GM18502 (cell line): ENCODE data around the gene TNFSF8.
A peak's percentile ranks its signal among the peaks of the same experiment; 100 is the strongest.

Source experiments
- ATAC-seq: cut with Tn5 transposase; IDR thresholded peaks from one replicate; pipeline ENCODE4 v1.9.1; 2021; ENCODE audit warnings: mild to moderate bottlenecking; ENCODE audit not compliant: unreplicated experiment, poor library complexity

The TNFSF8 gene

DNA sequence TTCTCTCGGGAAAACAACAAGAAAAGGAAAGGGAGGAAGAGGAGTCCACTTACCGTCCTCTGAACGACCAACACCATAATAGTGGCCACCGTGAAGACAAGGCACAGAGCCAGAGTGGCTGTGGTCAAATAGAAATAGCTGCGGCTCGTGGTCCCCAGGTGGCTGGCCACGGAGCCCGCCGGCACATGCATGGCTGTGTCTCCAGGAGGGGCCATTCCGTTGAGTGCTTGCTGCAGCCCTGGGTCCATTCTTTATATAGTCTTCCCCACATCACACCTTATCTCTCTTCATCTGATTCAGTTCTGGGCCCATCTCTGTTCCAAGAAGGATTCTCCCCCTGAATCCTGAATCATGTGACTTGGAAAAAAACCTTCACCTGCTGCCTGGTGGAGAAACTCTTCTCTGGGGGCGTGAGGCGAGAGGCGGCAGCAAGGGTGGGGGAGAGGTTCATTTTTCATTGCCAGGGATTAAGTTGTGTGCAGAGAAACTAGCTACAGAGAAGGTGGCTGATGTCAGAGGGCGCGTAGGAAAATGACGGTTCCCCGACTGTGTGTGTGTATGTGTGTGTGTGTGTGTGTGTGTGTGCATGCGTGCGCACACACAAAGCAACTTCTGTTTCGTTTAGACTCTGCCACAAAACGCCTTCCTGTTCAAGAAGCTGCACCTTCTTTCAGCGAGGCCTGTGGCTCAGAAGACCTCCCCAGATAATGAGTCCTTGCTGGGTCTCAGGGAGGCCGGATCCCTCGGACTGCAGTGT is at the start of gene TNFSF8:
Gene TNFSF8 (minus strand): TSS at position 536 of the 757 bp plus-strand sequence. CDS start 288 bp downstream, at position 248.
- peak; percentile 55 for ATAC-seq

- ATAC-seq, result no peak
These were observed 42.8 kb upstream of the TNFSF8 start for GRCh38 chr9:114973216-114973615.

DNA sequence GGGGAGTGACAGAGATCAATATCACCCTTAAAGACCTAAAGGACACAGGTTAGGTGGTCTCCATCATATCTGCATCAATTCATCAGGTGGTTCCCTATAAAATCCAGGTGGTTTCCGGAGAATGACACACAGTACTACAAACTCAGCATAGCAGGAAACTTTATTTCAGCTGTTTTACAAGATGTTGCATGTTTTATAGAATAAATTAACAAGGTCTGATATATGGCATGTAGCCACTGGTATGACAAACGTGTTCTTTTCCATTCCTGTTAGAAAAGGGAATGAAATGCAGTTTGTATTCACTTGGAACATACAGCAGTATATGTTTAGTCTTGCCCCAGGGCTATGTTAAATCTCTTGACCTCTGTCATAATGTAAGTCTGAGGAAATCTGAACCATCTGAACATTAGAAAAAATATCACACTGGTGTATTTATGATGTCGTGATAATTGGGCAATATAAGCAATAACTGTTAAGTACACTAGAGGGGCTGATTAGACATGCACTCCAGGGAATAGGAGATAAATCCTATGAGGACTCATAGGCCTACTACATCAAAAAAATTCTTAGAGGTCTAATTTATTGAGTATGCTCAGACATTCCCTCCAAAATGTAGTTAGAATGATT is 42.2 kb upstream of the TNFSF8 start:
- no peak for ATAC-seq

- no peak for ATAC-seq
These were observed 38.9 kb upstream of the TNFSF8 start for GRCh38 chr9:114969269-114969668.

- ATAC-seq, result no peak
These were observed 38.3 kb upstream of the TNFSF8 start for GRCh38 chr9:114968671-114969070.

DNA sequence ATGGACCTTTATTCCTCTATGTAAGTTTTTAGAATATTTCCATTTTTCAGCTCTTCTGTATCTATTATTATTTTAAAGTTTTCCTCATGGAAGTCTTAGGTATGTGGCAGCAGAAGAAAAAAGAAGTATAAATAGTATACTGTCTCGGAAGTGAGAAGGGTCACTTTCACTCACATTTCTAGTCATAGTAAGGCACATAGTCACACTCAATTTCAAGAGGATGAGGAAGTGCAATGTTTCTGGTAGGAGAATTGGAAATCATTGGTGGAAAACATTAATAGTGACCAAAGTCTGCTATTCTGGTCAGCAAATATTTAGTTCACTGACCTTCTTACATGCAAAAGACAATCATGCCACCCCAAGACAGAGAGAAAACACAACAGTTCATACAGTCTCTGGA is 35.2 kb upstream of the TNFSF8 start:
- ATAC-seq, result no peak

- ATAC-seq, result no peak
These were observed 32.4 kb upstream of the TNFSF8 start for GRCh38 chr9:114962809-114963208.

- ATAC-seq, result no peak
These were observed 29.9 kb upstream of the TNFSF8 start for GRCh38 chr9:114960276-114960675.

- no peak for ATAC-seq
These were observed 28.4 kb upstream of the TNFSF8 start for GRCh38 chr9:114958844-114959235.

- ATAC-seq, result no peak
These were observed 27.8 kb upstream of the TNFSF8 start for GRCh38 chr9:114958021-114958843.

DNA sequence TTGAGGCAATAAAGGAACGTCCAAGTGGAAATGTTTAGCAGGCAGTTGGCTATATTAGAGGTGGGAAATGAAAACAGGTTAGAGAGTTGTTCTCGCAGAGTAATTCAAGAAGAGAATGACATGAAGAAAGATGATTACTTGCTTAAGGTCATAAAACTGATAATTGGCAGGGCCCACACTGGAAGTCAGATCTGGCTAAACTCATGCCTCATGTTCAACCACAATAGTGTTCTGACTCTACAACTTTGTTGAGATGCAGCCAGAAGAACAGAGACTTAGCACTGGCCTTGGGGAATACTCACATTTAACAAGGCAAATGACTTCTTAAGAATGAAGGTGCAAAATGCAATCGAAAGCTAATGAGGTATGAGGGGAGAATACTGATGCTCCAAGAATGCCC is 27.2 kb upstream of the TNFSF8 start:
- no peak for ATAC-seq

- no peak for ATAC-seq
These were observed 24.7 kb upstream of the TNFSF8 start for GRCh38 chr9:114954956-114955582.

GRCh38 chr9:114953959-114954358 is 23.6 kb upstream of the TNFSF8 start:
- no peak for ATAC-seq

DNA sequence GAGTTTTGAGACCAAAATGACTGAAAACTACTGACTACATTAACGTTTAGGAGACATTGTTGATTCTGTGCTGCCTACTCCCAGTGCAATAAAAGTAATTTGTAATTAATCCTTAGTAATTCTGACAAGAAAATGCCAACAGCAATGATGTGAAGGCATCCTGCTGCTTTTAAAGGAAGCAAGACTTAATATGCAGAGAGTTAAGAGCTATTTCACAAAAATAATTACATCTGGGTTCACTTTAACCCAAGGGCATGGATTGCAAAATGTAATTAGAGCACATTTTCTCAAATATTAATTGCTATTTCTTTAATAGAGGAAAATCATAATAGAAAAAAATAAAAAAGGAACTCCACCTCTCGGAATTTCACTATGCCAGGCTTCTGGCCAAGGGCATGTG is 22.7 kb upstream of the TNFSF8 start:
- ATAC-seq, result no peak

- ATAC-seq, result no peak
These were observed 20.4 kb upstream of the TNFSF8 start for GRCh38 chr9:114950761-114951160.

- no peak for ATAC-seq
These were observed 16.7 kb upstream of the TNFSF8 start for GRCh38 chr9:114947058-114947457.

DNA sequence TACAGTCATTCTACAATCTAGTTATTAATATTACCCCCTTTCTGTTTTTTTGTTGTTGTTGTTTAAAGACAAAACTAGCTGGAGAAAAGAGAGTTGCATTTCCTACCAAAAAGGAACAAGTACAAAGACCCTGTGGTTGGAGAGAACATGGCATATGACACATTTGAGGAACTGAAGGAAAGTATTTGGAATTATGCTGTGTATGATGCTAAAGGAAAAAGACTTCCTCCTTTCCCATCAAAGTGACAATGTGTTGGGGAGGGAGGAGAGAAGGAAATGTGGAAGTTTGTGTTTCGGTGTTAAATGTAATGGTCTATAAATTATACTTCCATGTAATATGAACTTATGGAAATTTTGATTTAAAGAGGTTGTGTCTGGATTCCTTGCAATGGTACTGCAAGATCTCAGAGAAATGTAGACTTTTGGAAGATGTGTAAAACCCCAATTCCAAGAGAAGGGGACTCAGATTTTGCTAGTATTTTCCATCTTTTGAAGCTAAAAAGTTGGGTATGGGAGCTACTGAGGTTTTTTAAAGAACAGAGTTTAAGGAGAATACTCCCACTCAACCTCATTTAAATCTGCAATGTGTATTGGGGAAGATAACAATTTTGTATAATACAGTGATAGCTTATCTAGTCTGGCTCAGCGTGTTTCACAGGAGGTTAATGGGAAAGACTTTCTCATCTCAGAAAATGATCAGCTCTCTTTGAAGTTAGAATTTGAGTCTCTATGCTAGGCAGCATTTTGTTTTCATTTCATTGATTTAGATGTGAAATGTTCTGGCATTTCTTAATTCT is 15.4 kb upstream of the TNFSF8 start:
- no peak for ATAC-seq

DNA sequence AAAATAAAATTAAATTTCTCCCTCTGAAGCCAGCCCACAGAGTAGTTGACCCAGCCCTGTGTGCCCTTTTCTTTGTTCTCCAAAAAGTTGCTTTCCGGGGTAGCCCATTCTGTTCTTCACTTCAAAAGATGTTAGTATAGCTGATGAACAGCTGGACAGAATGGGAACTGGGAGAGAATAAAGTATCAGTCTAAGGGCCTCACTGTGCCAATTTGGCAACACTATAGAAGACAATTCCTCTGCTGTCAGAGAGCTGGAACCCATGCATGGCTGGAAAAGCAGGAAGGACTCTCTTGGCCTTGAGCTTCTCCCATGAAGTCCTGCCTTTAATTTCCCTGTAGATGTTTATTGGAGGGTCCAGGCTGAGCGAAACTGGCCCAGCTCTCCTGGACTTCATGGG is 11.0 kb upstream of the TNFSF8 start:
- no peak for ATAC-seq

- no peak for ATAC-seq
These were observed 8.5 kb upstream of the TNFSF8 start for GRCh38 chr9:114938687-114939575.
